ENCODE measurements around the gene DNAH12.

The DNAH12 gene, protein sequence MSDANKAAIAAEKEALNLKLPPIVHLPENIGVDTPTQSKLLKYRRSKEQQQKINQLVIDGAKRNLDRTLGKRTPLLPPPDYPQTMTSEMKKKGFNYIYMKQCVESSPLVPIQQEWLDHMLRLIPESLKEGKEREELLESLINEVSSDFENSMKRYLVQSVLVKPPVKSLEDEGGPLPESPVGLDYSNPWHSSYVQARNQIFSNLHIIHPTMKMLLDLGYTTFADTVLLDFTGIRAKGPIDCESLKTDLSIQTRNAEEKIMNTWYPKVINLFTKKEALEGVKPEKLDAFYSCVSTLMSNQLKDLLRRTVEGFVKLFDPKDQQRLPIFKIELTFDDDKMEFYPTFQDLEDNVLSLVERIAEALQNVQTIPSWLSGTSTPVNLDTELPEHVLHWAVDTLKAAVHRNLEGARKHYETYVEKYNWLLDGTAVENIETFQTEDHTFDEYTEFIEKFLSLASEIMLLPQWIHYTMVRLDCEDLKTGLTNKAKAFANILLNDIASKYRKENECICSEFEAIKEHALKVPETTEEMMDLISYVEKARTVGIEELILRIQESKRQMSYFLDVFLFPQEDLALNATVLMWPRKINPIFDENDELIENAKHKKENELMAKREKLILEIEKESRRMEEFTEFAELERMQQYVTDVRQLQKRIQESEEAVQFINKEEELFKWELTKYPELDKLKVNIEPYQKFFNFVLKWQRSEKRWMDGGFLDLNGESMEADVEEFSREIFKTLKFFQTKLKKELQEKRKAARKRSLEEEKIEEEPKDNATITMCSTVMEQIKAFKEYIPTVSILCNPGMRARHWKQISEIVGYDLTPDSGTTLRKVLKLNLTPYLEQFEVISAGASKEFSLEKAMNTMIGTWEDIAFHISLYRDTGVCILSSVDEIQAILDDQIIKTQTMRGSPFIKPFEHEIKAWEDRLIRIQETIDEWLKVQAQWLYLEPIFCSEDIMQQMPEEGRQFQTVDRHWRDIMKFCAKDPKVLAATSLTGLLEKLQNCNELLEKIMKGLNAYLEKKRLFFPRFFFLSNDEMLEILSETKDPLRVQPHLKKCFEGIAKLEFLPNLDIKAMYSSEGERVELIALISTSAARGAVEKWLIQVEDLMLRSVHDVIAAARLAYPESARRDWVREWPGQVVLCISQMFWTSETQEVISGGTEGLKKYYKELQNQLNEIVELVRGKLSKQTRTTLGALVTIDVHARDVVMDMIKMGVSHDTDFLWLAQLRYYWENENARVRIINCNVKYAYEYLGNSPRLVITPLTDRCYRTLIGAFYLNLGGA (N-terminal part only)

GRCh38 chr3:57544181-57545125, at the start of gene DNAH12:
Gene DNAH12 (minus strand): TSS chr3:57544344. CDS start chr3:57542870, 1,474 bp downstream.
- H3K4me3 Mint-ChIP-seq, result no peak within 1 kb of the TSS
- H3K9me3 Mint-ChIP-seq, result no peaks in the 10 kb centered on the region
- H3K27ac Mint-ChIP-seq (ENCODE audit: low read depth), result no peak within 1 kb of the TSS
- DNase-seq (ENCODE audit: low spot score in 2 of 2) (no peak), ATAC-seq (replicated peaks; ENCODE audit: extremely low read depth, poor library complexity, severe bottlenecking) (no peak)
- H3K36me3 Mint-ChIP-seq (ENCODE audit: insufficient read depth), result no peaks in the 10 kb centered on the region
- no peaks in the 10 kb centered on the region for H3K4me1 Mint-ChIP-seq
- no peaks in the 10 kb centered on the region for H3K27me3 Mint-ChIP-seq

GRCh38 chr3:57592306-57592705, 48.2 kb upstream of the DNAH12 start:
- no peak overlapping the region for H3K4me3 Mint-ChIP-seq
- H3K9me3 Mint-ChIP-seq, result no peaks in the 10 kb centered on the region
- H3K27ac Mint-ChIP-seq (ENCODE audit: low read depth), result no peak overlapping the region
- H3K4me1 Mint-ChIP-seq, result peaks cover 54% of the 10 kb centered on the region
- no peak for DNase-seq (ENCODE audit: low spot score in 2 of 2)
- H3K36me3 Mint-ChIP-seq (ENCODE audit: insufficient read depth), result peaks cover 32% of the 10 kb centered on the region
- no peak for ATAC-seq (replicated peaks; ENCODE audit: extremely low read depth, poor library complexity, severe bottlenecking)
- H3K27me3 Mint-ChIP-seq, result no peaks in the 10 kb centered on the region

DNA sequence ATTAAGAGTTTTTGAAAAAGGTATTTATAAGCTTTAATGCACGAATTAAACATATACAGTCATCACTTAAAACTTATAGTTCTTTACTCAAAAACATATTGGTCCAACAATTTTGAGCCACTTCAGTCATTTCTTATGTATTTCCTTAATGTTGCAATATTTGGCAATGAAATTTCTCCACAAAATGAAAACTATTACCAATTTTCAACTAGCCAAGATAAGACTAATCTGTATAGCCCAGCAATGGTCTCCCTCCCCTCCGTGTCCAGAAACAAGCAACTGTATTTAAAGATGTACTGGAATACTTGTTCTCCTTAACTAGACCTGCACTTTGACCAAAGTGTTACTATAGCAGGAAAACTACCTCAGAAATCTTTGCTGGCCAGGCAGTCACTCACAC, 43.8 kb upstream of the DNAH12 start:
- DNase-seq (ENCODE audit: low spot score in 2 of 2) (no peak), ATAC-seq (replicated peaks; ENCODE audit: extremely low read depth, poor library complexity, severe bottlenecking) (no peak)
- H3K4me1 Mint-ChIP-seq, result peaks cover 39% of the 10 kb centered on the region
- H3K9me3 Mint-ChIP-seq, result no peaks in the 10 kb centered on the region
- H3K36me3 Mint-ChIP-seq (ENCODE audit: insufficient read depth), result peaks cover 21% of the 10 kb centered on the region
- H3K4me3 Mint-ChIP-seq, result no peak overlapping the region
- H3K27ac Mint-ChIP-seq (ENCODE audit: low read depth), result no peak overlapping the region
- no peaks in the 10 kb centered on the region for H3K27me3 Mint-ChIP-seq

GRCh38 chr3:57586778-57587177, 42.6 kb upstream of the DNAH12 start:
- DNase-seq (ENCODE audit: low spot score in 2 of 2) (no peak), ATAC-seq (replicated peaks; ENCODE audit: extremely low read depth, poor library complexity, severe bottlenecking) (no peak)
- Mint-ChIP-seq H3K4me3 (no peak overlapping the region), H3K4me1 (peaks cover 29% of the 10 kb centered on the region), H3K36me3 (ENCODE audit: insufficient read depth) (peaks cover 23% of the 10 kb centered on the region), H3K27ac (ENCODE audit: low read depth) (peak overlapping the region; percentile 44), H3K27me3 (no peaks in the 10 kb centered on the region), H3K9me3 (no peaks in the 10 kb centered on the region)

DNA sequence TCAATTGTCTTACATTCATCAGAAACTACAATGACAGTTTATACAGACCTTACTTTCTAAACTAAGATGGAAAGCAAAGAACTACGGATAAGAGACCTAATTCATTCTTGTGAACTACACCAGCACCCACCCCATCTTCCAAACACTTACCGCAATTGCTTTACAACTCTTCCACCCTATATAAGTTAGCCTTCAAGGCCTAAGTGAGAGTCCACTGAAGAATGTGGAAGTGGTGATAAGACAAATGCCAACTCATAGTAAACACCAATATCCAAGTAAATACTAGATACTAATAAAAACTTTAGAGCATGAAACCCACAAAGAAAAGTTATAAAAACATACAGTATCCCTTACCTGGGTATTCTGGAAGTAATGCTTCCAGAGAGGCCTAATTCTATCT, 39.4 kb upstream of the DNAH12 start:
- H3K9me3 Mint-ChIP-seq, result no peaks in the 10 kb centered on the region
- H3K4me1 Mint-ChIP-seq, result peaks cover 25% of the 10 kb centered on the region
- H3K27me3 Mint-ChIP-seq, result no peaks in the 10 kb centered on the region
- peaks cover 26% of the 10 kb centered on the region for H3K36me3 Mint-ChIP-seq (ENCODE audit: insufficient read depth)
- no peak for DNase-seq (ENCODE audit: low spot score in 2 of 2)
- ATAC-seq (replicated peaks; ENCODE audit: extremely low read depth, poor library complexity, severe bottlenecking), result no peak
- H3K27ac Mint-ChIP-seq (ENCODE audit: low read depth), result peak overlapping the region; percentile 20
- no peak overlapping the region for H3K4me3 Mint-ChIP-seq

DNA sequence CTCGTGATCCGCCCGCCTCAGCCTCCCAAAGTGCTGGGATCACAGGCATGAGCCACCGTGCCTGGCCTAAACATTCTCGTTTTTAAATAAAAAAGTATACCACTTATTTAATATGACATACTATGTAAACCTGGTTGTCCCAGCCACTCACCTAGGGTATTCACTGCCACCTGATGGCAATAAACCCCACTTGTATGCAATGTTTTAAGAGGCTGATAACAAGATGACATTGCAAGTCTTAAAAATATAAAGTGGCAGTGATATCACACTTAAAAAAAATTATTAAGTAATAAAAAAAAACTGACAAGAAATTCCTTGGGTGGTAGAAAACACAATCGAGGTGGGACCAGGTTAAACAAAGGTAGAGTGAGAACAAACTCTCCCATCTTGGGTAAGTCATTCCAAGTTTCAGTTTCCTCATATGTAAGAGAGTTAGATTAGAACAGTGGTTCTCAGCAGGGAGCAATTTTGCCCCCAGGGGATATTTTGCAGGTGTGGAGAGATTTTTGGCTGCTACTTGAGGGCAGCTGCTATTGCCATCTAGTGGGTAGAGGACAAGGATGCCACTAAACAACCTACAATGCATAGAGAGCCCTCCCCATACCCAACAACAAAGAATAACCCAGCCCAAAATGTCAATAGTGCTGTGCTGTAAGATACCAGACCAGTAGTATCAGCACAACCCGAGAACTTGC, 38.5 kb upstream of the DNAH12 start:
- DNase-seq (ENCODE audit: low spot score in 2 of 2) (no peak), ATAC-seq (replicated peaks; ENCODE audit: extremely low read depth, poor library complexity, severe bottlenecking) (peak; percentile 49)
- no peak overlapping the region for H3K4me3 Mint-ChIP-seq
- H3K4me1 Mint-ChIP-seq, result peaks cover 22% of the 10 kb centered on the region
- no peaks in the 10 kb centered on the region for H3K9me3 Mint-ChIP-seq
- H3K27ac Mint-ChIP-seq (ENCODE audit: low read depth), result no peak overlapping the region
- H3K36me3 Mint-ChIP-seq (ENCODE audit: insufficient read depth), result peaks cover 27% of the 10 kb centered on the region
- no peaks in the 10 kb centered on the region for H3K27me3 Mint-ChIP-seq

GRCh38 chr3:57577801-57578200, 33.7 kb upstream of the DNAH12 start:
- H3K36me3 Mint-ChIP-seq (ENCODE audit: insufficient read depth), result peaks cover 50% of the 10 kb centered on the region

DNA sequence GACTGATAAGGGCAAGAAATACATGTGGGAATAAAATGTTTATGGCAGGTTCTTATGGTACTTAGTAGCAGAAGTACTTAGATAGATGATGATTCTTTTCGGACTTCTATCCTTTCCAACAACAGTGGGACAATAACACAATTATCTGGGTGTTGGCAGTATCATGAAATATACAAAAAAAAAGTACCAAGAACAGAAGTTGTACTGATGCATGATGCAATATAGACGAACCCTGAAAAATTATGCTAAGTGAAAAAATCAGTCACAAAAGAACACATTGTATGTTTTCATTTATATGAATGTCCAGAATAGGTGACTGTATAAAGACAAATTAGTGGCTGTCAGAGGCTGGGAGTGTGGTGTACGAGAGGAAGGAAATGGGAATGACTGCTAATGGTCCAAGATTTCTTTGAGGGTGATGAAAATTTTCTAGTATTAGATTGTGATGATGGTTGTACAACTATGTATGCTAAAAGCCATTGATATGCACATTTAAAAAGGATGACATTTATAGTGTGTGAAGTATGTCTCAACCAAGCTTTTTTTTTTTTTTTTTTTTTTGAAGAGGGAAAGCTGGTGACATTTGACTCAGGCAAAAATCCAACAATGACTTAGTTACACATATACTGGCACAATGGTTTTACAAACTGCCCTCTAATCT, 32.0 kb upstream of the DNAH12 start:
- Mint-ChIP-seq H3K27ac (ENCODE audit: low read depth) (peak overlapping the region; percentile 72), H3K36me3 (ENCODE audit: insufficient read depth) (peaks cover 55% of the 10 kb centered on the region), H3K9me3 (no peaks in the 10 kb centered on the region), H3K27me3 (no peaks in the 10 kb centered on the region), H3K4me3 (no peak overlapping the region), H3K4me1 (peaks cover 20% of the 10 kb centered on the region)
- no peak for DNase-seq (ENCODE audit: low spot score in 2 of 2)
- no peak for ATAC-seq (replicated peaks; ENCODE audit: extremely low read depth, poor library complexity, severe bottlenecking)

More at GRCh38 chr3:57577801-57578200, 33.7 kb upstream of the DNAH12 start:
- ATAC-seq (replicated peaks; ENCODE audit: extremely low read depth, poor library complexity, severe bottlenecking) (no peak), DNase-seq (ENCODE audit: low spot score in 2 of 2) (no peak)
- no peaks in the 10 kb centered on the region for H3K27me3 Mint-ChIP-seq
- H3K27ac Mint-ChIP-seq (ENCODE audit: low read depth), result peak overlapping the region; percentile 66
- peaks cover 20% of the 10 kb centered on the region for H3K4me1 Mint-ChIP-seq
- H3K4me3 Mint-ChIP-seq, result no peak overlapping the region
- H3K9me3 Mint-ChIP-seq, result no peaks in the 10 kb centered on the region

DNA sequence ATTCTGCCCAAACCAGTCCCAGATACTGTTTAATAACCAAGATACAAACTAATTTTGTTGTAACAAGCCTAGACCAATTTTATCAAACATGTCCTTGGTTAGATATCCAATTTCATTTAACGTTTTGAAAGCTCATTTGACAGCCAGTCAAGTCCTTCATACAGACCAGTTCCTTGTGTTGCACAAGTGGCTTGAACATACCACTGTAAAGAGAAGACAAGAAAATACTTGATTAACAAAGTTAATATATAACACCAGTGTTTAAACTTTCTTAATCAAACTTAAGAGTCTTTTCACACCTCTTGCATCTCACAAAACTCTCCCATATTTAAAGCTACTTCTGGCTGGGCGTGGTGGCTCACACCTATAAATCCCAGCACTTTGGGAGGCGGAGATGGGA, 28.0 kb upstream of the DNAH12 start:
- DNase-seq (ENCODE audit: low spot score in 2 of 2), result no peak
- Mint-ChIP-seq H3K4me1 (peaks cover 13% of the 10 kb centered on the region), H3K4me3 (no peak overlapping the region), H3K9me3 (no peaks in the 10 kb centered on the region), H3K27ac (ENCODE audit: low read depth) (no peak overlapping the region), H3K27me3 (no peaks in the 10 kb centered on the region), H3K36me3 (ENCODE audit: insufficient read depth) (peaks cover 60% of the 10 kb centered on the region)
- ATAC-seq (replicated peaks; ENCODE audit: extremely low read depth, poor library complexity, severe bottlenecking), result no peak

- H3K27me3 Mint-ChIP-seq, result no peaks in the 10 kb centered on the region
- ATAC-seq (replicated peaks; ENCODE audit: extremely low read depth, poor library complexity, severe bottlenecking) (no peak), DNase-seq (ENCODE audit: low spot score in 2 of 2) (no peak)
- no peak overlapping the region for H3K4me3 Mint-ChIP-seq
- peaks cover 54% of the 10 kb centered on the region for H3K36me3 Mint-ChIP-seq (ENCODE audit: insufficient read depth)
- H3K9me3 Mint-ChIP-seq, result no peaks in the 10 kb centered on the region
- H3K27ac Mint-ChIP-seq (ENCODE audit: low read depth), result peak overlapping the region; percentile 42
- H3K4me1 Mint-ChIP-seq, result peaks cover 10% of the 10 kb centered on the region
Measured at GRCh38 chr3:57570878-57571277, 26.7 kb upstream of the DNAH12 start.
